HG03280 (cell line): ENCODE data around the gene SARS2.
A peak's percentile ranks its signal among the peaks of the same experiment; 100 is the strongest.
"Not testable (repeated sequence)": the region's sequence is repeated elsewhere in the genome, so short reads cannot be mapped to it uniquely, and the experiment has no call there.

Experiments
- ATAC-seq: cut with Tn5 transposase; IDR thresholded peaks from one replicate; pipeline ENCODE4 v1.9.1; 2021; ENCODE audit warnings: mild to moderate bottlenecking, moderate library complexity; ENCODE audit not compliant: unreplicated experiment

SARS2 gene

DNA sequence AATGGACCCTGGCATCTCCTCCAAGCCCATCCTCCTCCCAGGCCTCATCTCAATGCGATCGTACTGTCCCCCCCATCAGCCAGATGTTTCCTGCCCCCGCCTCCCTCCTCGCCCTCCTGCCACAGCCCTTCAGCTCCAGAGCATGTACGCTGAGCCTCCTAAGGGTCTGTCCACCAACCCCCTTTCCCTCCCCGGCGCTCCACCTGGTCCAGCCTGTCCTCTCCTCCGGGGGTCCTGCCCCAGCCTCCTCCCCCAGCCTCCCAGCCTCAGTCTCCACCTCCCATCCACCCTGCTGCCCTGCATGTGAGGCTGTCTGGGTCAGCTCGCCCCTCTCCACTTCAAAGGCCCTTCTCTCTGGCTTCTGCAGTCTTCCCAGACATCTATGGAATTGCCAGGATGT, 35.6 kb downstream of the SARS2 start:
- ATAC-seq: no peak

- ATAC-seq: no peak
Observed at GRCh38 chr19:38893341-38893771, 37.2 kb downstream of the SARS2 start.

DNA sequence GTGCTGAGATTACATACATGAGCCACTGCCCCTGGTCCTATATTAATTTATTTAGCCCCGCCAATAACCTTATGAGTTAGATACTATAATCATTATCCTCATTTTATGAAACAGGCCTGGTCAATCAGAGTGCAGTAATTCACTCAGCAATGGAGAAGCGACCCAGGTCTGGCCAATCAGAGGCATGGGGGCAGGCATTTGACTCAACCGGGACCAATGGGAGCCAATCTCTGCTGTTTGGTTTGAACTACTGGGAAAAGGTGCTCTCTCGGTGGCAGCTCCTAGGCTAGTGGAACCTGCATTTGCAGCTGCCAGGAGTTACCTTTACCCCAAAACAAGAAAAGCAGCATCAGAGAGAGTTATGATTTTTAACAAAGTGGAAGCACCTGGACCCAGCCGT, 37.7 kb downstream of the SARS2 start:
- no peak for ATAC-seq

GRCh38 chr19:38891771-38892170, 38.8 kb downstream of the SARS2 start:
- ATAC-seq: no peak

DNA sequence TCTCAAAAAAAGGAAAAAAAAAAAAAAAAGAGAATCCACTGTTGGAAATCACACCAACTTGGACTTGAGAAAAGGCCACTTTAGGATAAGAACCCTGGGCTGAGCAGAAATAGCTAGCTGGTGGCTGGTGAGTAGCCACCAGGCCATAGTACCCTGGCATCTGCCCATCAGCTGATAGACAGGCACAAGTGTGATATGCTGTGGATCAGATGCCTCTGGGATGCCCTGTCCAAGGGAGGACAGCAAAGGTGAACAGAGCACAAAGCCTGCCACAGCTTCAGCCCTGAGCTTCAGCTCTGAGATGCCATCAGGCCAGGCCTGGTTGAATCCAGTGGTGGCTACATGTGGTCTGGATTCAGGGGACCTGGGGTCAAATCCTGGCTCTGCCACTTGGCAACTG, 39.9 kb downstream of the SARS2 start:
- ATAC-seq: no peak

- ATAC-seq: no peak
Observed at GRCh38 chr19:38889803-38890202, 40.8 kb downstream of the SARS2 start.

DNA sequence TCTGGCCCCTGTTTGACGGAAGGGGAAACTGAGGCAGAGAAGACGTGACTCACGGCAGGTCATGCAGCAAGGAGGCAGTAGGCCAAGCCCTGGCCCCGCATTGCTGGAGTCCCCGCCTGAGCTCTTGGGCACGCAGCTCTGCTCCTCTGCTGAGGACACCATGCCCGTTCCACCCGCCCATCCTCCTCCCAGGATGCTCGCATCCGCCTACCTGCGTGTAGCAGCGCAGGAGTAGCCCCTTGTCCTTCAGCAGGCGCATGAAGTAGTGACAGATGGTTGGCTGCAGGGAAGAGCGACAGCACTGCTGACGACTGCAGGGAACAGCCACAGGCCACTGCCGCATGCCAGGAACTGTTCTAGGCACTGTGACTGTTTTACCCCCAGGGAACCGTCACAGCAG, 41.7 kb downstream of the SARS2 start:
- no peak for ATAC-seq

DNA sequence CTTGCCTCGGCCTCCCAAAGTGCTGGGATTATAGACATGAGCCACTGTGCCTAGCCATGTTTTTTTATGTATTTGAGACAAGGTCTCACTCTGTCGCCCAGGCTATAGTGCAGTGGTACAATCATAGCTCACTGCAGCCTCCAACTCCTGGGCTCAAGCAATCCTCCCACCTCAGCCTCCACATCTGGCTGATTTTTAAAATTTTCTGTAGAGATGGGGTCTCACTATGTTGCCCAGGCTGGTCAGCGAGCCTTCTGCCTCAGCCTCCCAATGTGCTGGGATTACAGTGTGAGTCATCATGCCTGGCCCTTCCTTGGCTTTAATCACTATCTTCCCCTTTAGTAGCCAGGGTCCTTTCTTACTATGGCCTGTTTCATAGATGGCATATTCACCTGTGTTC, 45.9 kb downstream of the SARS2 start:
- not testable (repeated sequence) for ATAC-seq

DNA sequence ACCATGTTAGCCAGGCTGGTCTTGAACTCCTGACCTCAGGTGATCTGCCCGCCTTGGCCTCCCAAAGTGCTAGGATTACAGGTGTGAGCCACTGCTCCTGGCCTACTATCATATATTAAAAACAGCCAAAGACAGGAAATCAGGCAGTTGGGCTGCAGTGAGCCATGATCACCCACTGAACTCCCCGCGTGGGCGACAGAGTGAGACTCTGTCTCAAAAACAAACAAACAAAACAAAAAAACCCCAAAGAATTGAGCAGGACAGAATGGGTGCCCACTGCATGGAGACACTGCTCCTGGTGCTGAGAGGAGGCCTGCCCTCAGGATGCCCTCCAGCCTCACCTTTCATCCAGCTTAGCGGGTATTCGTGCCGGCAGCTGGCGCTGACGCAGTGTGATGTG, 47.3 kb downstream of the SARS2 start:
- no peak for ATAC-seq

- ATAC-seq: no peak
Observed at GRCh38 chr19:38880882-38881609, 49.5 kb downstream of the SARS2 start.

DNA sequence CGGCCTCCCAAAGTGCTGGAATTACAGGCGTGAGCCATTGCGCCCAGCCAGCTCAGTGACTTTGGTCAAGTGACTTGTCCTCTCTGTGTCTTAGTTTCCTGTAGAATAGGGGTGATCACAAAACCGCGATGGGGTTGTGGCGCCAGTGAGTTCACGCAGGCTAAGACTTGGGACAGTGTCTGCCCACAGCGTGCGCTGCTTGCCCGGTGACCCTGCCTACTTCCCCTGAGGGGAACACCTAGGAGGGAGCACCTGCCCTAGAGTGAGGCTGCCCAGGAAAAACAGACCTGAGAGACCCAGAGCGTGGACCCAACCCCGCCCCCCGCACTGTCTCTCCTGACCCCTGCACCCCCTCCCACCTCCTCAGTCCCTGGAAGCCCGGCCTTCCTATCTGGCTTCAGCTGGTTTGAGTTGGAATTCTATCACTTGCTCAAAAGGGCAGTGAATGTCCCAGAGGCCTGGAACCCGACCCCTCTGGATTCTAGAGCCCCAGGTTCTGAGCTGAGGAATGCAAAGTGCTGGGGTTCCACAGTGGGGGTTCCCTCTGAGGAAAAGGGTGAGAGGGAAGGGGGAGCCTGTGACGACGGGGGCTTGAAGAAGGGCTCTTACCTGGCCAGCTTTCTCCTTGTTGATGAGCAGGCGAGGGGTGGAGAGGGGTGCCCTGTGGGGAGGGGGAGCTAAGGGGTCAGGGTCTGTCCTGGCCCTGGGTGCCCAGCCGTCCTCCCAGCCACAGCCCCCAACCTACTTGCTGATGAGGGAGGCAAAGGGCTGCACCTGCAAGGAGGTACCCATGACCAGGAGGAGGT, 50.3 kb downstream of the SARS2 start:
- ATAC-seq: no peak

DNA sequence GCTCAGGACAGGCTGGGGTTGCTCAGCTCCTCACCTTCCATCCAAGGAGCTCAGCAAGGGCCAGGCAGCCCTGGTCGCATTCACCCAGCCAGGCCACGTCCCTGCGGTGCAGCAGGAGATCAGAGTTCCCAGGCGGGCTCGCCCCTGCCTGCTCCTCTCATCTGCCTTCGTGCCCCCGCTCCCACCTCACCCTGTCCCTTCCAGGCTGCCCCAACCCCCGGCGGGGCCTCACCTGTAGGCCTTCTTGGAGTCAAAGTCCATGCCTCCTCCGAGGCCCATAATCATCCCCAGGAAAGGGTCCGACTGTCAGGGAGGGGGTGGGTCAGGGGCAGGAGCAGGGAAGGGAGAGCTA, 51.2 kb downstream of the SARS2 start:
- ATAC-seq: no peak

- ATAC-seq: no peak
Observed at GRCh38 chr19:38878575-38879399, 51.8 kb downstream of the SARS2 start.

DNA sequence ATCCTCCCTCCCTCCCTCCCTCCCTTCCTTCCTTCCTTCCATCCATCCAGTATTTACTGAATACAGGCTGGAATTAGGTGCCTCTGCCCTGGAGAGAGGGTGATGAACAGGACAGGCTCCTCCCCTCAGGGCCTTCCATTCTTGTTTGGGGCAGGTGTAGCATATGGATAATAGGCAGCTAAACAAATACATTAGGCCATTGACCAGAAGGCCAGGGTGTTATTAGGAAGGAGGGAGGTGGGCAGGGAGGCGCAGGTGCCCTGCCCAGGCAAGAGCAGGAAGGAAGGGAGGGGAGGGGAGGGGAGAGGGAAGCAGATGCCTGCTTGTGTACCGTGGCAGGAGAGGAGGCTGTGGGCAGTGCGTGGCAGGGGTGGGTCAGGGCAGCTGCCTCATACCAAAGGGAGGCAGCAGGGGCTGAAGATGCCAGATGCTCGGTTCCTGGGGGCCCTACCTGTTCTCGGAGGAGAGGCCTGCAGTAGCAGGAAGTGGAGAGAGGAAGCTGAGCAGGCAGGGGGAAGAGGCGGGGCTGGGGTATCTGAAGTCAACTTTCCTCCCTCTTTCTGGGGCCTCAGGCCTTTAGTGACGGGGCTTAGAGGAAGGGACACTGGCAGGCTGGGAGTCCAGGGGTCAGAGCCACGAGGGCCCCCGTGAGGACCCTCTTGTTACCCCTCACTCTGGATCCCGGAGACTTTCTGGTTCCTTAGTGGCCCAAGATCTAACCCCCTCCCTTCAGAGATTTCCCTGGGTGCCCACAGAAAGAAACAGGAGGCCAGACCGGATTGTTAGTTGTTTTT, 52.6 kb downstream of the SARS2 start, which contains the start of gene RINL:
RINL (minus strand) TSS at position 495 of the 794 bp plus-strand sequence. CDS start 1,533 bp downstream, outside the sequence.
- ATAC-seq: no peak

DNA sequence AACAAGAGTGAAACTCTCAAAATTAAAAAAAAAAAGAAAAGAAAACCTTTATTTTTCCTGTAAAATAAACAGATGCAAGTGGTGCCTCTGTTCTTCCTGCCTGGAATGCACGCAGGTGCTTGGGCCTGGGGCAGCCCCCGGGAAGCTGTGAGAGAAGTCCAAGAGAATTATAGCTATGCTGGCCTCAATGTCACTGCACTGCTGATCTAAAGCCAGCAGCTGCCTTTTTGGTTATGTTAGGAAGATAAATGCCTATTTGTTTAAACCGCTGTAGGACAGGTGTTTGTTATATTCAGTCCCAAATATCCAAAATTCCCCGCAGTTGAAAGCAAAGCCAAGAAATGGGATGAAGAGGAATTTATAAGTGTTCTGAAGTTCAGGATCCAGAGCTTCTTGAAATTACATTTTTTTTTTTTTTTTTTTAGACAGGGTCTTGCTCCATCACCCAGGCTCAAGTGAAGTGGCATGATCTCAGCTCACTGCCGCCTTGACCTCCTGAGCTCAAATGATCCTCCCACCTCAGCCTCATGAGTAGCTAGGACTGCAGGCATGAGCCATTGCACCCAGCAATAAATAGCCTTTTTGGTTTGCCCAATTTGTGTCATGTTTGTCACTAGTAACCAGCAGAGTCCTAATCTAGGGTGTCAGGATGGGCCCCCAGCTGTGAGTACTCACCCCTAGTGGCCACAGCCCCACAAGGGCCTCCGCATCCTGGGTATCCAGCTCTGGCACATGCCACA, 54.7 kb downstream of the SARS2 start:
- ATAC-seq: no peak

DNA sequence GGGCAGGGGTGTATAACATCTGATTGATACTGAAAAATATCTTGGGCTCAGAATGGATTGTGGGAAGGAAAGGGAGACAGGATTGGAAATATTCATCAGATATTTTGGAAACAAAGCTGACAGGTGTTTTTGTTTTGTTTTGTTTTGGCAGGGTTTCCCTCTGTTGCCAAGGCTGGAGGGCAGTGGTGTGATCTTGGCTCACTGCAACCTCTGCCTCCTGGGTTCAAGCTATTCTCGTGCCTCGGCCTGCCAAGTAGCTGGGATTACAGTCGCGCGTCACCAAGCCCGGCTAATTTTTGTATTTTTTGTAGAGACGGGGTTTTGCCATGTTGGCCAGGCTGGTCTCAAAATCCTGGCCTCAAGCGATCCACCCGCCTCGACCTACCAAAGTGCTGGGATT, 57.2 kb downstream of the SARS2 start:
- not testable (repeated sequence) for ATAC-seq

- no peak for ATAC-seq
Observed at GRCh38 chr19:38870612-38871011, 60.0 kb downstream of the SARS2 start.

GRCh38 chr19:38869836-38870607, 60.5 kb downstream of the SARS2 start:
- peak; percentile 71 for ATAC-seq

GRCh38 chr19:38869160-38869835, 61.3 kb downstream of the SARS2 start:
- ATAC-seq: no peak
